ENCODE results near the gene TMTC1. TPM values are rescaled to one million over a fixed set of nuclear protein-coding genes. Genes with fewer than 3 reads are reported as not detected.

TMTC1 gene
- total and polyA plus RNA-seq, 8 donors: 1.2 to 5.1 (median 2.8) TPM

GRCh38 chr12:29589286-29589820 lies 194.4 kb downstream of the TMTC1 start:
- no peaks in the 10 kb centered on the region for H3K27me3 ChIP-seq
- DNase-seq (no peak), FAIRE-seq (no peak), ATAC-seq (no peak)
- intact Hi-C loops (cut with DNase I): no loop called here
- H3K9me3 ChIP-seq: no peaks in the 10 kb centered on the region
- no peak overlapping the region for H3K4me3 ChIP-seq
- H3K36me3 ChIP-seq: no peaks in the 10 kb centered on the region
- H3K27ac ChIP-seq: no peak overlapping the region
- no peaks in the 10 kb centered on the region for H3K4me1 ChIP-seq
- WGBS, 2 donors: 91 to 96% methylated on average over 2 of the region's 2 CpGs
- no peak for TF ChIP-seq CTCF (IDR thresholded peaks at IDR 0.05)

- Histone ChIP-seq H3K36me3 (no peaks in the 10 kb centered on the region), H3K4me1 (no peaks in the 10 kb centered on the region), H3K27ac (no peak overlapping the region), H3K27me3 (no peaks in the 10 kb centered on the region), H3K4me3 (no peak overlapping the region), H3K9me3 (no peaks in the 10 kb centered on the region)
- FAIRE-seq: peak; percentile 43
- intact Hi-C loops (cut with DNase I): no loop called here
- peak in 3 of 4 donors; percentile 31 to 81 (median 79) for ATAC-seq
- TF ChIP-seq CTCF (IDR thresholded peaks at IDR 0.05): no peak
- 44 to 51% methylated on average over 4 of the region's 4 CpGs for WGBS, 2 donors
- peak in 1 of 6 donors; percentile 22 for DNase-seq
Measured at GRCh38 chr12:29582677-29583272, 201.0 kb downstream of the TMTC1 start.

GRCh38 chr12:29582146-29582545 lies 201.6 kb downstream of the TMTC1 start:
- H3K27ac ChIP-seq: no peak overlapping the region
- H3K9me3 ChIP-seq: no peaks in the 10 kb centered on the region
- no peak overlapping the region for H3K4me3 ChIP-seq
- TF ChIP-seq CTCF (IDR thresholded peaks at IDR 0.05): no peak
- H3K36me3 ChIP-seq: no peaks in the 10 kb centered on the region
- intact Hi-C loops (cut with DNase I): no loop called here
- ATAC-seq (peak in 1 of 4 donors; percentile 30), FAIRE-seq (no peak), DNase-seq (no peak)
- no peaks in the 10 kb centered on the region for H3K4me1 ChIP-seq
- no peaks in the 10 kb centered on the region for H3K27me3 ChIP-seq

- TF ChIP-seq CTCF (IDR thresholded peaks at IDR 0.05): no peak
Measured at GRCh38 chr12:29581631-29582030, 202.1 kb downstream of the TMTC1 start.

GRCh38 chr12:29580971-29581370 lies 202.8 kb downstream of the TMTC1 start:
- Histone ChIP-seq H3K4me3 (no peak overlapping the region), H3K4me1 (no peaks in the 10 kb centered on the region), H3K27me3 (no peaks in the 10 kb centered on the region), H3K36me3 (no peaks in the 10 kb centered on the region), H3K9me3 (no peaks in the 10 kb centered on the region), H3K27ac (no peak overlapping the region)
- TF ChIP-seq CTCF (IDR thresholded peaks at IDR 0.05): no peak
- DNase-seq (no peak), FAIRE-seq (no peak), ATAC-seq (no peak)
- intact Hi-C loops (cut with DNase I): no loop called here
- 45 to 53% methylated on average over 1 of the region's 1 CpG for WGBS, 2 donors

More at GRCh38 chr12:29581631-29582030, 202.1 kb downstream of the TMTC1 start:
- 65 to 67% methylated on average over 4 of the region's 4 CpGs for WGBS, 2 donors
- Histone ChIP-seq H3K27me3 (no peaks in the 10 kb centered on the region), H3K27ac (no peak overlapping the region), H3K4me1 (no peaks in the 10 kb centered on the region), H3K36me3 (no peaks in the 10 kb centered on the region), H3K4me3 (no peak overlapping the region), H3K9me3 (no peaks in the 10 kb centered on the region)
- DNase-seq: no peak
- ATAC-seq: no peak
- FAIRE-seq: no peak
- intact Hi-C loops (cut with DNase I): no loop called here

Measured in pancreas (tissue), 10 donors.